LoVo (cell line): ENCODE measurements around the gene RAB11FIP4.

Experiments
- DNase-seq: peaks from one replicate; pipeline ENCODE4 v3.0.0-alpha.2; 2016; ENCODE audit warnings: low spot score

The RAB11FIP4 gene

DNA sequence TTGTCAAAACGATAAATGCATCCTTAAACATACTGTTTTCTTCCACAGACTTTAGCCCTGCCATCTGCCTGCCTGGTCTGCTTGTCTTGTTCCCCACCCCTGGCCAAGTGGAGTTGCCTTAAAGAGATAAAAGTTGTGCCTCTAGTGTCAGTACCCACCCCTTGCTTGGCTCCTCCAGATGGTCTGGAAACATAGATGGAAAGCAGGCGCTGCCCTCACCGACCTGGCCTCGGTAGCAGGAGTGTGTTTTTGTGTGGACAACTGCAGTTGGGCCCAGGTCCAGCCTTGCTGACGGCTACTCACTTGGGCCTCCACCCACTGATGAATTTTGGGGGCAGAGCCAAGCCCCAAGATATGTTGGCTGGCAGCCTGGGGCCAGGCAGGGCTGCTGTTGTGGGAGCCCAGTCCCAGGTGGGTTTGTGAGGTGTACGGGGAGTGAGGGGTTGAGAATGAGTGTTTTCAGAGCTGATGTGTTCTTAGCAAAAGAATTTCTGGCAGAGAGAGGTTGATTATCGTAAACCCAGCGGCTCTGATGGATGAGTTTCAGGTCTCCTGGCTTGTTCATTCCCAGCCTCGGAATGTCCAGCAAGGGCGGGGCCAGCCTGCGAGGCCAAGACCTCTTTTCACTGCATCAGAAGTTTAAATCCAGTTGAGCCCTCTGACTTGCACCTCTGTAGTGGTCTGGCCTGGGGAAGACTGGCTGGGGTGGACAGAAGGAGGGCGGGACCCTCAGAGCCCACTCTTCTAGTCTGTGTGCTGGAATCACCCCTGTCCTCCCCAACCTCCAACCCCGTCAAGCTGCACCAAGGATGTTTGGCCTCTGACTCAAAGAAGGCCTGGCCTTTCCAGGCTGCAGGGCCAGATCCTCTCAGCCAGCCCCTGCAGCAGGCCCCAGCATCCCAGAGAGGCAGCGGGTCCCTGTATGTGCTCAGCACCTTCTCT lies 179.7 kb downstream of the RAB11FIP4 start:
- DNase-seq, result peak; percentile 28

DNA sequence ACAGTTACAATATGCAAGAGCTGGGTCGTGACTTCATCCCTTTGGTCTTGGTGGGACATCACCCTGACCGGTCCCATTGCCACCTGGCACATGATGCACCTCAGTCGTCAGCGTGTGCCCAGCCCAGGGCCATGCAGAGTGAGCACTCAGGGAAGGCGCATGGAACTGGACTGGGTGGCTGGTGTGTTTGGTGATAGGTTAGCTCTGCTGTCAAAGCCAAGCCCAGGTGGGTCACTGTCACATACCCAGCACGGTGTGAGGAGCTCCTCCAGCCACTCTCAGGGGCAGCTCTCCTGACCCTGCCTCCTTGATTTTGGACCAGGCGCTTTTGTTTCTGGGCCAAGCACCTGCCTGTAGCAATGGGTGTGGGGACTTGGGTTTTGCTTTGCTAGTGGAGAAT lies 180.9 kb downstream of the RAB11FIP4 start:
- no peak for DNase-seq

DNA sequence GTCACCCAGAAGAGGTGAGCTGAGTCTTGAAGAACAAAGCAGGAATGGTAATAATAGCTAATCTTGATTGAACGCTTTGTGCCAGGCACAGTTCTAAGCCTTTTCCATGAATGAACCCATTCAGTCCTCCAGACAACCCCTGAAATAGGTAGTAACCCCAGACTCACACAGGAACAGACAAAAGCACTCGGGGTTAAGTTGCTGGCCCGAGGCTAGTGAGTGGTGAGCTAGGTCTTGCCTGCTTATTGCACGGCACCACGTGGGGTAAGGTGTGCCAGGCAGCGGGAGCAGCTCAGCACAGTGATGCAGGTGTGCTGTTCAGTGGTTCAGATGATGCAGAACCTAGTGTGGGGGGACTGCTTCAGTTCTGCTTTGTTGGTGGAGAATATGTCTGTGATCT lies 181.6 kb downstream of the RAB11FIP4 start:
- no peak for DNase-seq

DNA sequence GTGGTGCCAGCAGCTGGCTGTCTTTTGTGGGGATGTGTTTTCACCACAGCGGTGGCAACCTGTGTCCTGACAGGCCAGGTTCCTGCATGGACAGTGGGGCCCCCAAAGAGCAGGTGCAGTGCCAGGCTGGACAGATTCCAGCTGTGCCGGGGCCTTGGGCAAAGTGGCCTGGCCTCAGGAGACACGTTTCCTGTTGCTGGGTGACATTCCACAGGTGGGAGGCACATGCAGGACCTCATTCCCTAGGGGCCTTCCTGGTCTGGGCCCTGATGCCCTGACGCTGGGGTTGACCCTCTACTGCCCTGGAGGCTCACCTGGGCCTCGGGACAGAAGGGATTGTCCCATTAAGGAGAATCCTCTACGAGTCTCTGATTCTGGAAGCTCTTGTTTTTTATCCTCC lies 182.4 kb downstream of the RAB11FIP4 start:
- no peak for DNase-seq

DNA sequence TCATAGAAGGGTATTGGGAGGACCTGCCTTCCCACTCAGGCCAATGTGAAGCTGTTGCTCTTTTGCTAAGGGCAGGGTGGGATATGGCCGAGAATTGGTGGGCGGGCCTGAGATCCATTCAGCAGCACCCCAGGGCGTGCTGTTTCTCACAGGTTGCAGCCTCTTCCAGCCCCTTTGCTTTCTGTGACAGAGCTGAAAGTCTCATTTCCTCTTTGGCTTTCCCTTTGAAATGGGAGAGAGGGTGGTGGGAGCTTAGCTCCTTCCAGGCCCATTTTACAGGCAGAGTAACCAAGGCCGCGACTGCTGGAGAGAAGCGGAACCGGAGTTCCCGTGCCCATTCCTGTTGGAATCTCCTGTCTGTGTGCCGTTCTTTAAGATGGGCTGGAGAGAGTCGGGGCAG lies 183.0 kb downstream of the RAB11FIP4 start:
- DNase-seq, result no peak

DNA sequence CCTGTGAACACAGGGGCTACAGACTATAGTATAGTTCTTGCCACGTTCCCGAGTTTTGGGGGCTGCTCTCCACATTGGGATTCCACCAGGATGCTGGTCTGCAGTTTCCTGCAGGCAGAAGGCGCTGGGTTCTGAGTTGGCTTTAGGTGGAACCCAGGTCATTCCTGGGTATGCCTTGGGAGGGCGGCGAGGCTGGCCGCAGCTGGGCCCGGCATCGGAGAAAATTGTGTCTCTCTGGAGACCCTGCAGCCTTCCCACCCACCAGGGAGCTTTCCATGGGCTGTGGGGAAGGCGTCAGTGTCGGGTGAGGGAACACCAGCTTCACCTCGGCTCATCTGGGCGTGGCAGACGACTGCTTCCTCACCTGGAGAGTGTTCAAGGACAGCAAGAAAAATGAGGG lies 183.6 kb downstream of the RAB11FIP4 start:
- no peak for DNase-seq

DNA sequence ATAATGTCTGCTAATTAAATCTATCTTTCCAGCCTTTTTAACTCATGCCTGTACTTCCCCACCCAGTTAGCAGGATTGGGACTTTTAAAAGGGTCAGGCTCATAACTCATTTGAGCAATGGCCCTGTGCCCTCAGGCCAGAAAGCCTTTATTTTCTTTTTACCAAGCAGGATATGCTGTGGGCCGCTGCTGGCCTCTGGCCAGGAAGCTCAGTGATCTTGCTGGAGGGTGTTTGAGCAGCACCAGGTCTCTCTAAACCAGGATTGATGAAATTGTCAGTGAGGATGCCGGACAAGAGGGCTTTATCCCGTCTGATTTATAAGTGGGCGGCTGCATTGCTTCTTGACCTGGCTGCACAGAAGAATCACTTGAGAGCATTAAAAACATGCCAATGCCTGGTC lies 187.8 kb downstream of the RAB11FIP4 start:
- DNase-seq, result no peak

DNA sequence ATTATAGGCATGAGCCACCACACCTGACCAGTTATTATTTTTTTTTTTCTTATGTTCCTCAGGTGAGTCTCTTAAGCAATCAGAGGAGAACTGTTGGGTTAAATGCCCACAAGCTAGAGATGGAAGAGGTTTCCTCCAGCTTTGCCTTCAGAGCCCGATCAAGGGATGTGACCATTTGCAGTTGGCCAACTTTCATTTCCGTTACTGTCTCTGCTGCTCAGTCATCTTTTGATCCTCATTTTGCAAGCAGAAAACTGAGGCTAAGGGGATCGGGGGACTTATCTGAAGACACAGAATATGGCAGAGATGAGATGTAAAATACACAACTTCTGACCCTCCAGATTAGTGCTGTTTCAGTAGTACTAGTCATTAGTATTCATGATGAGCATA lies 188.8 kb downstream of the RAB11FIP4 start:
- no peak for DNase-seq

DNA sequence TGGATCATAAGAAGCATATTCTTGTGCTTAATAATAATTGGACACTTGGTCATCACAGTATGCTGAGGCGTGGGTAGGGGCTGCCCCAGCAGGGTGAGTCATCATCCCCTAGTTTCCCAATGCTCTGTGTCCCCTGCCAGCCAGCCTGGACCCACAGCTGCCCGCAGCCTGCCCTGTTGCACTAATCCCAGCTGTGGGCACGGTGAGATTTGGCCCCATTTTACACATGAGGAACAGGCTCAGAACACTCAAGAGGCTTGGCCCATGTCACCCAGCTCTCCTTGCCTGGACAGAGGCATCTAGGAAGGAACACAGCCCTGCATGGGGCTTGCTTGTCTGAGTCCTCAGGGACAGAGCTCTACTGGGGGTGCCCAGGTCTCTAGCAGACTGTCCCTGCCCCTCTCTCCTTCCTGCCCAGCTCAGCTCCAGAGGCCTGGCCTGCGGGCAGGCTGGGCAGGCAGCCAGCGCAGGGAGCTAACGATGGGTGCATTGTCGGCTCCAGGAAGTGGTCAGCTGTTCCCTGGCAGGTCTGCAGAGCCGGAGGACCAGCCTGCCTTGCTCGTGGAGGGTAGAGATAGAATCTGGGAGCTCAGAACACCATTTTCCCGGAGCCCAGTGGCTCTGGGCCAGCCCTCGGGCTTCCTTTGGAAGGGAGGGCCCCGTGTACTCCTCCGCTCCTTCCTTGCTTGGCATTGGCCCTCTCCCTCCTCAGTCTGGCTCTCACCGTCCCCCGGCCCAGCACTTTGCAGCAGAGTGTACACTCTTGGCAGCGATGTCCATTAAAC lies 189.4 kb downstream of the RAB11FIP4 start:
- DNase-seq, result peak; percentile 15

DNA sequence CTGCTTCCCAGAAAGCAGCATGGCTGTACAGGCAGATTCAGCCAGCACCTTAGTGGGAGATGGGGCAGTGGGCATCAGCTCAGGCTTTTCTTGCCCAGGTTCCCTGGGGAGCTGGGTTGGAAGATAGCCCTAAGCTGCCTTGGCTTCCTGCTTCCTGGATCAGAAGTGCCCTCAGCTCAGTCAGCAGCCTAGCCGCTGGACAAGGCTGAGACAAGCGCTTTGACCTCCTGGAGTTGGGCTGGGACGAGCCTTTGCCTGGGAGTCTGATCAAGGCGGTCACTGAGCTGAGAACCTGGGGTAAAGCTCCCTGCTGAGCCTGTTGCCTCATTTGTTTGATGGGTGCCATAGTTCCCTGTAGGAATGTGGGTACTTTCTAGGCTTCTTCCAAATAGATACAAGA lies 190.0 kb downstream of the RAB11FIP4 start:
- no peak for DNase-seq

DNA sequence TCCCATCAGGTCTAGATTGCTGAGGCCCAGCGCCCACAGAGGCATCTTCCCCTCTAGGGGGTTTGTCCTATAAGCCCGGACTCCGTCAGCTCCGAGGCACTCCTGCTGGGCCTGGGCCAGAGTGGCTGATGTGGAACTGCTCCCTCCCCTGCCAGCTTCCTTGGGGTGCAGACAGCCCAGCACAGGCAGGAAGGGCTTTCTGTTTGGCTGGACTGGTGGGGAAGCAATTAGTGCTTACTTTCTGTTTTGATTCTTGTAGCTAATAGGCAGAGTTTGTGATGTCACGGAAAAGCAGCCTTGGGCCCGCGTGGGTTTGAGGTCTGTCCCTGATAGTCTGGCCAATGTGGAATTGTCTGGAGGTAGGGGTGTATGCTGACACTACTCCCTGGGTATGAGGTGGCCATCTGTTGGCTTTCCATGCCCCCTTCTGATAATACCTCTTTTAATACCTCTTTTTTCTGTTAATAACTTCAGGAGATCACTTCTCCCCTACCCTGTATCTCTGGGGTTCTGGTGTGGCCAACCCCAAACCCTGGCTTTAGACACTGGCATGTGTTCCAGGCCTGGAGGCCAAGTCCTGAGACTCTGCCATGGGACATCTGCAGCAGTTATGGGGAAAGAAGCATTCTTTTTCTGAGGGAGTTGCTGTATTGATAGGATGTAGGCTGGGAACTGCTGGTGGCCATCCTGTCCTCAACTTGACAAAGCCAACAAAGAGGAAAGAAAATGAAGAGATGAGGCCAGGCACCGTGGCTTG lies 190.9 kb downstream of the RAB11FIP4 start:
- no peak for DNase-seq

DNA sequence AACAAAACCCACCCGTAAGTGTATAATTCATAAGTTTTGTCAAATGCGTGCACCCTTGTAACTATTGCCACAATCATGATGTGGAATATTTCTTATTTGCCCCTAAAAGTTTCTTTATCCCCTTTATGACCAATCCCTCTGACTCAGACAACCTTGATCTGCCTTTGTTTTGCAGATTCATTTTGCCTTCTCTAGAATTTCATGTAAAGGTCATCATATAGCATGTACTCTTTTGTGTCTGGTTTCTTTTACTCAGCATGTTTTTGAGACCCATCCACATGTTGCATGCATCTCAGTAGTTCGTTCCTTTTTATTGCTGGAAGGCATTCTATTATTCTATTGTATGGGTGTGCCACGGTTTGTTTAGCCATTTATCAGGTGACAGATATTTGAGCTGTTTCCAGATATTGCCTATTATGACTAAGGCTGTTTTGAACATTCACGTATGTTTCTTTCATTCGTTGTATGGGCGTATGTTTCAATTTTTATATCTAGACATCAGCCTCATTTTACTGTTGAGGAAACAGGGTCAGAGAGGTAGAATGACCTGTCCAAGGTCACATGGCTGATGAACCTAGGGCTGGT lies 192.4 kb downstream of the RAB11FIP4 start:
- no peak for DNase-seq

DNA sequence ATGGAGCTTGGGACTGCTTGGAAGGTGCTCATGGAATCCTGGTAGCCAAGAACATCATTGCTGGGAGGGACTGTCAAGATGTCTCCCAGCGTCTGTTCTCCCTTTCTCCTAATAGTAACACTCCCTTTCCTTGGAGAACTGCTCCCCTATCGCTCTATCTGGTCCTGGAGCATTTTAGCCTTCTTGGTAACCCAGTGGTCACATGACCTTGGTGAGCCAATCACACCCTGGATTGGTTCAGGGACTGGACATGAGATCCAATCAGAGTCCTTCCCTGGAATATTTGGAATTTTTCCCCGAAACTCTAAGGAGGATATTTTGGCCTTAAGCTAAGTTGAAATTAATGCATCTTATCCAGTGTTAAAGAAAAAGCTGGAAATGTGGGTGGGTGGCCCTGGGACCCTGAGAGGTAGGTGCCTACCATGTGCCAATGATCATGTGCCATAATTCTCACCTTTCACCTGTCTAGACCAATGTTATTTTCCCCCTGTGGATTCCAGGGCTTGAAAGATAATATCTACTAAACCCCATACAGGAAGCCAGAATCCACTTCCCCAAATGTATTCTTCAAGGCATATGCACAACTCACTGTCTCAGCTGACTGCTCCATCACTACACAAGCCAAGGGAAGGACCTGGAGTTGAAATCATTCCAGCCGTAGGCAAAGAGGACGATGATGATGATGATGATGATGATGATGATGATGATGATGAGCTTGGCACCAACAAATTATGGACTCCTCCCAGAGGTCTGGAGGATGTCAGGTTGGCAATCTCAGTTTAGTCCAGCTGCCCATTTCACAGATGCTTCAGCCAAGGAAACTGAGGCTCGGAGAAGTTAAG lies 193.2 kb downstream of the RAB11FIP4 start:
- DNase-seq, result no peak

DNA sequence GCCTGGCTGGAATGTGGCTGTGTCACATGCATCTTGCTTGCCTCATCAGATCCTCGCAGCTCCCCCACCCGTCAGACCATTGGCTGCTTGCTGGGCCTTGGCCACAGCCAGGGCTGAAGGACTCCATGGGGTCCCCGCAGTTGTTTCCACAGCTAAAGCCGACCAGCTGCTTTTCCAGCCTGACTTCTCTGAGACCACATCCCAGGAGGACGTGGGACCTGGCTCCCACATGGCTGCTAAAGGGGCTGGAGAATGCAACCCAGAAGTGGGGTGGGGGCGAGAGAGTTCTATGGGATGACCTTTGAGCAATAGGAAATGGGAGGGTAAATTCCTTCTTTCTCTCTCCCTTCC lies 193.8 kb downstream of the RAB11FIP4 start:
- DNase-seq, result no peak

DNA sequence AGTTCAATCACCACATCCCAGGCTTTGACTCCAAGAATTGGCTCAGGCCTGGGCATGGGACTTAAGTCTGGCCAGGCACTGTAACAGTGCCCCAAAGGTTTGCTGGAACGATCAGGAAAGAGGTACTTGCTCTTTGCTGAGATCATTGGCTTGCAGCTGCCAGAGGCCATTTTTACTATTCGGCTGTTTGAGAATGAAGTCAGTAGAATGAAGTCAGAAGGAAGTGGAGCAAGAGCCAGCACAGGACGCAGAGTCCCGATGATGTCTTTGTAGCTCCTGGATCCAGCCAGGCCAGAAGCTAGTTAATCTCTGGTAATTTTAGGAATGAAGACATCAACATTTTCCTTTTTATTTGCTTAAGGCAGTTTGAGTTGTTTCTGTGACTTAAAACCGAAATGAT lies 195.5 kb downstream of the RAB11FIP4 start:
- no peak for DNase-seq

DNA sequence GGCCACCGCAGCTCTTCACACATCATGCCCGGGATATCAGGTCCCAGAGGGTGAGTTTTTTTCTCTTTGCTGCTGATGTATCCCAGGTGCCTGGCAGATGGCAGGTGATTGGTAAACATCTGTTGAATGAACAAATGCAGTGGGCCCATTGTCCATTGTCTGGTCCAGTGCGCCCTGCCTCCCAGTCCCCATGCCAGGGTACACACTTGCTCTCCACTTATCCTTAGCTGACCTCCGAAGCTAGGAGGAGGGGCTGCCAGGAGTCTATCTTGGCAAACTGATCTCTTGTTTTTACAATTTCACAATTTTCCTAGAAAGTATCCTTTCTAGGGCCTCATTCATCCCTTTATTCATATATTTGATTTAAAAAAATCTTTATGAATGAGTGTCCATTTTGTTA lies 196.0 kb downstream of the RAB11FIP4 start:
- DNase-seq, result no peak
